Measurements from ENCODE around the gene PPP2R5E. TPM values are rescaled to one million over a fixed set of nuclear protein-coding genes. Genes with fewer than 3 reads are reported as not detected.

PPP2R5E gene
- total and polyA plus RNA-seq, 2 donors (not counting 3 experiments of a cell fraction or from before 2014, with no cell fraction given): 4.9 to 52.5 TPM

GRCh38 chr14:63581491-63581890 lies 38.3 kb upstream of the PPP2R5E start:
- H3K9me3 ChIP-seq (replicated peaks; ENCODE audit: control insufficient read depth, insufficient read depth, low read length): no peaks in the 10 kb centered on the region
- H3K36me3 ChIP-seq (ENCODE audit: control insufficient read depth in 2 of 2, extremely low read depth in 1 of 2, insufficient read depth in 2 of 2, low read length in 2 of 2): no peaks in the 10 kb centered on the region
- H2AFZ ChIP-seq (ENCODE audit: low read depth, low read length): no peak overlapping the region
- H3K27me3 ChIP-seq (ENCODE audit: control insufficient read depth in 2 of 2, insufficient read depth in 2 of 2, low read length in 2 of 2): no peaks in the 10 kb centered on the region
- H3K79me2 ChIP-seq (ENCODE audit: control insufficient read depth, insufficient read depth, low read length): no peaks in the 10 kb centered on the region
- no peak overlapping the region for H3K4me2 ChIP-seq (ENCODE audit: insufficient read depth, low read length)
- FAIRE-seq (no peak), DNase-seq (ENCODE audit: low read depth, low spot score) (peak; percentile 6)
- TF ChIP-seq GATA2 (IDR thresholded peaks at IDR 0.05; ENCODE audit: insufficient read depth, insufficient read length, low read depth, low read length) (no peak), CTCF (IDR thresholded peaks at IDR 0.05; ENCODE audit: extremely low read depth in 1 of 2, insufficient read depth in 1 of 2, low read depth in 1 of 2, low read length in 2 of 2) (no peak), JUN (IDR thresholded peaks at IDR 0.05; ENCODE audit: borderline replicate concordance, insufficient read depth, insufficient read length, low read depth) (no peak), POLR2AphosphoS5 (IDR thresholded peaks at IDR 0.05; ENCODE audit: insufficient read depth, low read depth, low read length) (no peak), POLR2A (IDR thresholded peaks at IDR 0.05; ENCODE audit: low read depth, low read length) (no peak), MYC (IDR thresholded peaks at IDR 0.05; ENCODE audit: low read depth, low read length) (no peak), EZH2 (IDR thresholded peaks at IDR 0.05; ENCODE audit: borderline replicate concordance, low read depth, low read length, severe bottlenecking) (no peak), FOS (IDR thresholded peaks at IDR 0.05; ENCODE audit: borderline replicate concordance, insufficient read depth, low read length) (no peak), MAX (IDR thresholded peaks at IDR 0.05; ENCODE audit: insufficient read depth, insufficient read length) (no peak)
- BruUV-seq (replicated peaks): no TSS peak
- no peak overlapping the region for H3K4me3 ChIP-seq (replicated peaks in 1 of 3; ENCODE audit: insufficient read depth in 1 of 3, low read depth in 1 of 3, low read length in 3 of 3)
- H3K9ac ChIP-seq (replicated peaks; ENCODE audit: extremely low read depth, insufficient read depth, low read length): no peak overlapping the region
- CTCF ChIA-PET: interaction anchor here (1.1 kb wide), 1 partner anchor 9 kb away, joined by 3 read pairs; no protein-coding TSS in a partner anchor
- dilution Hi-C loops (cut with MboI; ENCODE audit: extremely low pct_ligation_motif_present, low sequenced_read_pairs): no loop called here
- no peaks in the 10 kb centered on the region for H3K9me1 ChIP-seq (replicated peaks; ENCODE audit: control insufficient read depth, extremely low read depth, insufficient read depth, low read length)
- H4K20me1 ChIP-seq (replicated peaks; ENCODE audit: control insufficient read depth, extremely low read depth, insufficient read depth, low read length): no peaks in the 10 kb centered on the region
- POLR2A ChIA-PET: no interaction called here
- H3K4me1 ChIP-seq (ENCODE audit: control insufficient read depth, extremely low read depth, insufficient read depth, low read length): no peaks in the 10 kb centered on the region
- H3K27ac ChIP-seq (ENCODE audit: insufficient read depth, low read depth, low read length): no peak overlapping the region
- intact Hi-C loops (cut with micrococcal nuclease): no loop called here

Data from endothelial cell of umbilical vein (primary cell).